Amniotic epithelial cell (primary cell): ENCODE data around the gene RPL37.
A peak's percentile ranks its signal among the peaks of the same experiment; 100 is the strongest.
"Not testable (repeated sequence)": the region's sequence is repeated elsewhere in the genome, so short reads cannot be mapped to it uniquely, and the experiment has no call there.

Experiments
- DNase-seq: peaks from one replicate; pipeline ENCODE4 v3.0.0-alpha.2; 2010; ENCODE audit warnings: low read depth

RPL37 gene

GRCh38 chr5:40796487-40796889 lies 38.5 kb downstream of the RPL37 start:
- peak; percentile 80 for DNase-seq

- DNase-seq: not testable (repeated sequence)
Observed at GRCh38 chr5:40794877-40795276, 40.1 kb downstream of the RPL37 start.

- DNase-seq: not testable (repeated sequence)
Observed at GRCh38 chr5:40794340-40794739, 40.7 kb downstream of the RPL37 start.

- not testable (repeated sequence) for DNase-seq
Observed at GRCh38 chr5:40792691-40793090, 42.3 kb downstream of the RPL37 start.

GRCh38 chr5:40791715-40792139 lies 43.3 kb downstream of the RPL37 start:
- DNase-seq: peak; percentile 51

GRCh38 chr5:40790947-40791593 lies 44.0 kb downstream of the RPL37 start:
- DNase-seq: no peak

- DNase-seq: not testable (repeated sequence)
Observed at GRCh38 chr5:40788941-40789340, 46.1 kb downstream of the RPL37 start.

GRCh38 chr5:40787986-40788385 lies 47.0 kb downstream of the RPL37 start:
- DNase-seq: no peak

- not testable (repeated sequence) for DNase-seq
Observed at GRCh38 chr5:40786664-40787063, 48.4 kb downstream of the RPL37 start.

- no peak for DNase-seq
Observed at GRCh38 chr5:40784916-40785315, 50.1 kb downstream of the RPL37 start.

GRCh38 chr5:40784027-40784653 lies 50.9 kb downstream of the RPL37 start:
- DNase-seq: no peak

GRCh38 chr5:40781843-40782409 lies 53.1 kb downstream of the RPL37 start:
- DNase-seq: peak; percentile 83

GRCh38 chr5:40780858-40781257 lies 54.2 kb downstream of the RPL37 start:
- no peak for DNase-seq

- DNase-seq: no peak
Observed at GRCh38 chr5:40780199-40780598, 54.8 kb downstream of the RPL37 start.

GRCh38 chr5:40779561-40779960 lies 55.5 kb downstream of the RPL37 start:
- no peak for DNase-seq

GRCh38 chr5:40778133-40778532 lies 56.9 kb downstream of the RPL37 start:
- DNase-seq: no peak

GRCh38 chr5:40776658-40776977 lies 58.4 kb downstream of the RPL37 start:
- no peak for DNase-seq

GRCh38 chr5:40775846-40776657 lies 59.0 kb downstream of the RPL37 start:
- no peak for DNase-seq
